KMS-11 (cell line): ENCODE results near the gene ZNF91.
"Not testable (repeated sequence)": the region's sequence is repeated elsewhere in the genome, so short reads cannot be mapped to it uniquely, and the experiment has no call there.

Source experiments
- H2AFZ ChIP-seq: fragments of 200-600 bp; sonication (generic); 2 replicates; pipeline ENCODE4 v1.6.1; 2016; ENCODE audit warnings: antibody characterized with exemption, mixed run types, low read depth
- H3K27ac ChIP-seq: fragments of 200-600 bp; sonication (generic); 2 replicates; pipeline ENCODE4 v1.6.1; 2016; ENCODE audit warnings: mild to moderate bottlenecking, mixed run types
- H3K27me3 ChIP-seq: fragments of 200-600 bp; sonication (generic); 2 replicates; pipeline ENCODE4 v1.6.1; 2017; ENCODE audit warnings: mild to moderate bottlenecking, low read depth, mixed run types, moderate library complexity; ENCODE audit not compliant: insufficient read depth
- H3K36me3 ChIP-seq: fragments of 200-600 bp; sonication (generic); 2 replicates; pipeline ENCODE4 v1.6.1; 2017; ENCODE audit warnings: mild to moderate bottlenecking, mixed run types; ENCODE audit not compliant: insufficient read depth
- H3K4me1 ChIP-seq: fragments of 200-600 bp; sonication (generic); 2 replicates; pipeline ENCODE4 v1.6.1; 2016; ENCODE audit warnings: mild to moderate bottlenecking, low read depth, mixed run types; ENCODE audit not compliant: poor library complexity, severe bottlenecking
- H3K4me2 ChIP-seq: fragments of 200-600 bp; sonication (generic); 2 replicates; pipeline ENCODE4 v1.7.0; 2016; ENCODE audit warnings: mild to moderate bottlenecking, mixed run types
- H3K4me3 ChIP-seq: fragments of 200-600 bp; sonication (generic); IDR thresholded peaks from 2 replicates; pipeline ENCODE4 v1.6.1; 2017; ENCODE audit warnings: low read depth, low read length, mixed read lengths; ENCODE audit not compliant: insufficient read depth
- H3K79me2 ChIP-seq: fragments of 200-600 bp; sonication (generic); 2 replicates; pipeline ENCODE4 v1.6.1; 2016; ENCODE audit warnings: low read depth, mixed run types; ENCODE audit not compliant: insufficient read depth
- H3K9ac ChIP-seq: fragments of 200-600 bp; sonication (generic); 2 replicates; pipeline ENCODE4 v1.6.1; 2016; ENCODE audit warnings: mild to moderate bottlenecking, mixed run types
- H4K20me1 ChIP-seq: fragments of 200-600 bp; sonication (generic); 2 replicates; pipeline ENCODE4 v1.6.1; 2016; ENCODE audit warnings: mild to moderate bottlenecking, mixed run types; ENCODE audit not compliant: insufficient read depth
- CTCF ChIP-seq: fragments of 200-600 bp; sonication (generic); conservative IDR thresholded peaks from 2 replicates; pipeline ENCODE4 v1.6.1; 2017; ENCODE audit warnings: low read depth, mild to moderate bottlenecking, antibody characterized with exemption, low read length, moderate library complexity, mixed read lengths

ZNF91 gene

GRCh38 chr19:23304238-23304637, 91.0 kb downstream of the ZNF91 start:
- H3K36me3 ChIP-seq = no peaks in the 10 kb centered on the region
- H3K27me3 ChIP-seq = no peaks in the 10 kb centered on the region
- no peak overlapping the region for H3K4me2 ChIP-seq
- no peak overlapping the region for H3K4me3 ChIP-seq
- H4K20me1 ChIP-seq = no peaks in the 10 kb centered on the region
- H2AFZ ChIP-seq = no peak overlapping the region
- no peaks in the 10 kb centered on the region for H3K4me1 ChIP-seq
- TF ChIP-seq CTCF = no peak
- H3K79me2 ChIP-seq = no peaks in the 10 kb centered on the region
- no peak overlapping the region for H3K9ac ChIP-seq
- no peak overlapping the region for H3K27ac ChIP-seq

GRCh38 chr19:23294141-23294540, 101.1 kb downstream of the ZNF91 start:
- no peaks in the 10 kb centered on the region for H3K27me3 ChIP-seq
- H3K79me2 ChIP-seq = no peaks in the 10 kb centered on the region
- H4K20me1 ChIP-seq = no peaks in the 10 kb centered on the region
- no peaks in the 10 kb centered on the region for H3K4me1 ChIP-seq
- TF ChIP-seq CTCF = no peak
- H3K27ac ChIP-seq = no peak overlapping the region
- no peak overlapping the region for H3K4me2 ChIP-seq
- H2AFZ ChIP-seq = no peak overlapping the region
- H3K36me3 ChIP-seq = no peaks in the 10 kb centered on the region
- H3K9ac ChIP-seq = no peak overlapping the region
- H3K4me3 ChIP-seq = no peak overlapping the region

GRCh38 chr19:23289966-23290365, 105.3 kb downstream of the ZNF91 start:
- not testable (repeated sequence) for H2AFZ ChIP-seq, H3K79me2 ChIP-seq, H3K9ac ChIP-seq, H3K4me2 ChIP-seq, H4K20me1 ChIP-seq, H3K4me3 ChIP-seq, H3K27ac ChIP-seq, H3K27me3 ChIP-seq, H3K36me3 ChIP-seq, H3K4me1 ChIP-seq
